ENCODE measurements around the gene NRG3. TPM values are rescaled to one million over a fixed set of nuclear protein-coding genes. Genes with fewer than 3 reads are reported as not detected.

Gene NRG3
- total RNA-seq, 1 experiment from 2014 or later, result not detected

DNA sequence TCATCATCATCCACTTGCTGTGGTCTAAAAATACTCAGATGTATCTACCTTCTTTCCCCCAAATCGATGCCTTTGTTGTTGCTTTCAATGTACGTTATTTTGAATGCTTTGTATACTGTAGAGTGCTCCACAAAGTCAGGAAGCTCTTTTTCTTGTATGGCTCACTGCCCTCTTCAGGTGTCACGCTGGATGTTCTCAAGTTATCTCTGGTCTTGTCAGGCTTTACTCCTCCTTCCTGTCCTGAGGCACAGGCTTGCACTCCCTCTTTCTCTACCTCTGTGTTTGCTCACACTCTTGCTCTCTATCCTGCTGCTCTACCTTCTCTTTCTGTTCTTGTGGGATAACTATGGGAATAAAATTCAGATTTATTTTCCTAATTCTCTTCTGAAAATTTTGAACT is 381.3 kb downstream of the NRG3 start:
- H3K27ac ChIP-seq, result no peak overlapping the region
- no peaks in the 10 kb centered on the region for H3K4me1 ChIP-seq
- no peaks in the 10 kb centered on the region for H3K9me3 ChIP-seq (replicated peaks)
- H3K36me3 ChIP-seq, result no peaks in the 10 kb centered on the region
- no peaks in the 10 kb centered on the region for H3K27me3 ChIP-seq
- H3K4me3 ChIP-seq, result no peak overlapping the region
- no peak for DNase-seq

DNA sequence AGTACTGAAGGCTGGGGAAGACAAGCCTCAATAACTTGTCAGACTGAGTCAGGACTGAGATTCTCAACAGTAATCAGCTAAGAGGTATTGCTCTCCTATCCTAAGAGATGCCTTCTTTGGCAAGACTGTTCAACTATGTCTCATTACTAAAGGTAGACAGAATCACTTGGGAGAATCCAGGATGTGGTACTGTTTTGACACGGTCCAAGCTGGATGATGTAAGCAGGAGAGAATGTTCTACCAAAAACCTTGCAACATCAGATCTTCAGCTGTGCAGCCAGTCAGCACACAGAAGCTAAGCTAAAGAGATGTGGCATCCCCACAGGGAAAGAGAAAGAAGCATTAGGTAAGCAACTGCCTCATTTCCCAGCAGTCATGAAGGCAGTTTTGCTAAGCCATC is 391.4 kb downstream of the NRG3 start:
- Histone ChIP-seq H3K4me1 (no peaks in the 10 kb centered on the region), H3K27me3 (no peaks in the 10 kb centered on the region), H3K36me3 (no peaks in the 10 kb centered on the region), H3K27ac (no peak overlapping the region), H3K4me3 (no peak overlapping the region), H3K9me3 (replicated peaks) (no peaks in the 10 kb centered on the region)
- no peak for DNase-seq

DNA sequence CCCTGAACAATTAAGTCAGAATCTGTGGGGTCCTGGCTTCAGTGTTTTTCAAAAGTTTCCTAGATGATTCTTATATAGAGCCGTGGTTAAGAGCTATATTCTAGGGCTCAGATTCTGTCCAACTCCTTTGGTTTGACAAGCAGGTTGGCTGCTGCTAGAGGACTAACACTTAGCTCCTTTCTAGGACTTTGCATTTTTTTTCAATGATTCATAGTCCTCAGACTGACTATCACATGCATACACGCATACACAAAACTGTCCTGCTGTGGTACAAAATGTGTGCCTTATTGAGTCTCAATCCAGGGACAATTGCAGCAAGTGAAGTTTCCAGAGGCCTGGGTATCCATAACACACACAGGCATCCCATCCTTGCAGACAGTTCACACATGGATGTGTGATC is 392.0 kb downstream of the NRG3 start:
- H3K27ac ChIP-seq, result no peak overlapping the region
- H3K9me3 ChIP-seq (replicated peaks), result no peaks in the 10 kb centered on the region
- DNase-seq, result no peak
- H3K4me3 ChIP-seq, result no peak overlapping the region
- H3K27me3 ChIP-seq, result no peaks in the 10 kb centered on the region
- no peaks in the 10 kb centered on the region for H3K4me1 ChIP-seq
- no peaks in the 10 kb centered on the region for H3K36me3 ChIP-seq

DNA sequence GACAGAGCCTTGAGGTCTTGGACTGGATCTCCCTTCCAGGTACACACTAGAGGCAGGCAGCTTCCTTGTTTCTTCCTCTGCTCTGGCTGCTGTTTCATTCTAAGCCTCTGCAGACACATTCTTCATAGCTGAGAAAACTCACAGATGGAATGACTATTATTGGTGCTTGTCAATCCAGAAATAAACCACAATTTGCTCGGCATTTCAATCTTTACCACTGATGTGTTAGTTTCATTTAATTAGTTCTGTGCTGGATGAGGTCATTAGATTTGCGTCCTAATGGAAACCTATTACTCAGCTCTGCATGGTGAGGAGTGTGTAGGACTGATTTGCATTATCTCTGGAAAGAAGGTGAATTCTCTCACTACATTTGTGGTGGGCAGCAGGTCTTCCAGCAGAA is 392.5 kb downstream of the NRG3 start:
- H3K4me1 ChIP-seq, result no peaks in the 10 kb centered on the region
- no peaks in the 10 kb centered on the region for H3K36me3 ChIP-seq
- no peaks in the 10 kb centered on the region for H3K9me3 ChIP-seq (replicated peaks)
- H3K4me3 ChIP-seq, result no peak overlapping the region
- no peak overlapping the region for H3K27ac ChIP-seq
- H3K27me3 ChIP-seq, result no peaks in the 10 kb centered on the region
- DNase-seq, result no peak

DNA sequence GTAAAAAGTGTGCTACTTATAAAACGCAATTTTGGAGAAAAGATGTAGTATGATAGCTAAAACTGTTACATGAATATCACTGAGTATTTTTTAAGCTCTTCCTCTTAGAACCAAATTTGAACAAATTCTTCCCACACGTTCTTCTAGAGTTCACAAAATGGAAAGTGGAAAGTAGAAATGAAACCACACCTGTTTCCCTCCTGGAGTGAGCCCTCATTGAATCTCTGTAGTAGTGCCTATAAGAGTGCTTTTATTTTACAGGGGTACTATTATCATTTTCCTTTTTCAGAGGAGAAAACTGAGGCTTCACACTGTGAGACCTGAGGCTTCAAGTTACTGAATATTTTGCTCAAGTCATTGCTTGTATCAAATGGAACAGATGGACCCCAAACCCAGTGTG is 393.0 kb downstream of the NRG3 start:
- no peak for DNase-seq
- Histone ChIP-seq H3K4me3 (no peak overlapping the region), H3K36me3 (no peaks in the 10 kb centered on the region), H3K27me3 (no peaks in the 10 kb centered on the region), H3K27ac (no peak overlapping the region), H3K4me1 (no peaks in the 10 kb centered on the region), H3K9me3 (replicated peaks) (no peaks in the 10 kb centered on the region)

DNA sequence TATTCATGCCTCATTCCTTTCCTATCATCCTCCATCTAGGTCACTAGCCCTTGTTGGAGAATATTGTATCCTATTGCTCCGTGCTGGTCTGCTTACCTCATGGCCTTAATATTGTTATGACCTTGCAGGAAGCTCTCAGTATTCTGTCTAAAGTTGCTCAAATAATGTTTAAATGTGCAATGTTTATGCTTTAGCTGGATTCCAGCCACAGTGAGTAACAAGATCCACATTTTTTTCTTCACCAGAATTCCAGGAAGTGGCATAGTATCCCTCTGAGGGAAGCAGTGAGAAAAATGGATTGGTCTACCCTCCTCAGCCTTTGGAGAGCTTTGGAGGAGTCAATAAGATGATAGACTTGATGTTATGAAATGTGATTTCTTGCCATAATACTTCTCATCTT is 402.6 kb downstream of the NRG3 start:
- Histone ChIP-seq H3K27ac (no peak overlapping the region), H3K9me3 (replicated peaks) (no peaks in the 10 kb centered on the region), H3K36me3 (no peaks in the 10 kb centered on the region), H3K27me3 (no peaks in the 10 kb centered on the region), H3K4me1 (no peaks in the 10 kb centered on the region), H3K4me3 (no peak overlapping the region)
- no peak for DNase-seq

DNA sequence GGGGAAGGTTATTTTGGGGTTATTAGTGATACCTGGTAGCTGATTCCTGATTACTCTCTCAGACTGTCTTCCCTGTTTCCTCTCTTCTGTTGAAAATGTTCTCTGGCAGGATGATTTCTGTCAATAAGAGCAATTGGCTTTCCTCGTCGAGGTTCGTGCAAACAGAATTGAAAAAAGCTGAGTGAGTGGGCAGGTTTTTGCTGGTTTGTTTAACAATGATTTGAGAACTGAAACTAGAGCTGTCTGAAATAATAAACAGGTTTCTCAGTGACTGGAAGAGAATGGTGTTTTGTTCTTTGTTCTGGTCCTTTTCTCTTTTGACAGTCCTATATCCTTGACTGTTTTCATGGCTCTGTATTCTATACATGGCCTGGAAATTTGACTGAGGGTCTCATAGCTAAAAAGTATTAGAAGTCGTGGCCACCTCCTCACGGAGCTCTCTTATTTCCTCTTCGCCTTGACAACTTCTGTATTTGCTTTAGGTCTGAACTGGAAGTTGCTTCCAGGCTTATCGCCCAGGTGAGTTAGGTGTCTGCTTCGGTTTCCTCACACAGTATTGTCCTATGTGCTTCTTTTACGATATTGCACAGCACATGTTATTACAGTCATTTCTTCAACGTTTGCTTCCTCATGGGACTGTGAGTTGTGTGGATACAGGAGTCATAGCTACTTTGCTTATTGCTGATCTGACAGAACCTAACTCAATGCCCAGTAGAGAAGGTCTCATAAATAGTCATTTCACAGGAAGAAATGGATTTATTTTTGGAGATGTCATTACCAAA is 403.6 kb downstream of the NRG3 start:
- no peak for DNase-seq
- Histone ChIP-seq H3K9me3 (replicated peaks) (no peaks in the 10 kb centered on the region), H3K4me3 (no peak overlapping the region), H3K27ac (no peak overlapping the region), H3K4me1 (no peaks in the 10 kb centered on the region), H3K36me3 (no peaks in the 10 kb centered on the region), H3K27me3 (no peaks in the 10 kb centered on the region)

DNA sequence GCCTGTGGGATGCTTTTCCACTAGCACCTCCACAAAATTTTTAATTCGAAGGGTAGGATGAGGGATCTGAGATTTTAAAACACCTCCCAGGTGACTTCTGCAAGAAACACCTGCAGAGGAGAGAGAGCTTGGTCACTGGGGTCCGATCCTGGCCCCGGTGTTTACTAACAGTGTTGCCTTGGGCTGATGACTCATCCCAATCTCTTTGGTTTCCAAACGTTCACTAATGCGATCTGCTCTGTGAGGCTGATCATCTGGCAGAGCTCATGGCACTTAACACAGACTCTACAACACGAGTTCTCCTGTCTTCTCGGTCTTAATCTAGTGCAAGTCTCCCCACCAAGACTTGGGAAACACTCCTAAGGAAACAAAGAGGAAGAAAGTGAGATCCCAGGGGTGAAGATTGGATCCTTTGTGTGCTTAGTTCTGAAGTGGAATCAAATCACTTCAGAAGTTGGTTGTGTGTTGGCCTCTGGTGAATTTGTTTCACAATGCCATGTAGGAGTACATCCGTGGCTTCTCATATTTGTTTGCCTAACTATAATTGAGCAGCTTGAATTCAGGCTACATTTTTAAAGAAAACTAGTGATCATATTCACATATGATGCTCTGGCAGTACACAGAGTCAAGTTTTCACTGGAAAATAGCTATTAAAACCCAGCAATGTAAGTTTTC is 407.9 kb downstream of the NRG3 start:
- no peaks in the 10 kb centered on the region for H3K27me3 ChIP-seq
- H3K4me3 ChIP-seq, result no peak overlapping the region
- no peak for DNase-seq
- H3K9me3 ChIP-seq (replicated peaks), result no peaks in the 10 kb centered on the region
- H3K4me1 ChIP-seq, result no peaks in the 10 kb centered on the region
- H3K36me3 ChIP-seq, result no peaks in the 10 kb centered on the region
- no peak overlapping the region for H3K27ac ChIP-seq

DNA sequence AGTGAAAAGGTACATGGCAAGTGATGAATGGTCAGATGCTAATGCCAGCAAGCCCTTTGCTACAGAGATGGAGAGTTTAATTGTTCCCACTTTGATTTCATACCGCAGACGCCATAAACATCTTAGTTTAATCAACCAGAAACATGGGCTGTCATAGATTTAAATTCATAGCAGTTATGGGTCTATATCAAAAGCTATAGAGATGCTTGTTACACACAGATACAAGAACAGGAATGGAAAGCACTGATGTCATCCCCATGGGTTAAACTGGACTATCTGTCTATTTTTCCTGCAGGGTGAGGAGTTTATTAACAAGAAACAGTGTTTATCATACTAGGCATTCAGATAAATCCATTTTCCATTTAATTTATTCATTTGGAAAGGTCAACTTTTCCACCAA is 409.2 kb downstream of the NRG3 start:
- Histone ChIP-seq H3K36me3 (no peaks in the 10 kb centered on the region), H3K27me3 (no peaks in the 10 kb centered on the region), H3K27ac (no peak overlapping the region), H3K9me3 (replicated peaks) (no peaks in the 10 kb centered on the region), H3K4me3 (no peak overlapping the region), H3K4me1 (no peaks in the 10 kb centered on the region)
- no peak for DNase-seq

DNA sequence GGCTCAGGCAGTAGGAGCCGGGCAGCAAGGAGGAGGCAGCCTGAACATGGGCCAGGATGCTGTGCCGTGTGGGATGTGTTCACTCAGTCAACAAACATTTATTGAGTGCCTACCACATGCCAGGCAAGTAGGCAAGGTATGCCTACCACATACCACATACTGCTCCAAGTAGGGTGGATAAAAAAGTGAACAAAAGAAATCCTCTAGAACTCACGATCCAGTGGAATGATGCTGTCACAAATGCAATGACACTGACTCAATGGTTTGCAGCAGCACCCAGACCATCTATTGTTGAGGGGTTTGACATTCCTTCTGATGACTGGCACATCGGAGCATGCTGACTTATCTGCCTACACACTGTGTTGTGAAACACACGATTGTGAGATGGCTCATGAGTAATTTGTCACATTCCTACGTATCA is 413.5 kb downstream of the NRG3 start:
- Histone ChIP-seq H3K27me3 (no peaks in the 10 kb centered on the region), H3K4me1 (no peaks in the 10 kb centered on the region), H3K4me3 (no peak overlapping the region), H3K36me3 (no peaks in the 10 kb centered on the region), H3K9me3 (replicated peaks) (no peaks in the 10 kb centered on the region), H3K27ac (no peak overlapping the region)
- no peak for DNase-seq

DNA sequence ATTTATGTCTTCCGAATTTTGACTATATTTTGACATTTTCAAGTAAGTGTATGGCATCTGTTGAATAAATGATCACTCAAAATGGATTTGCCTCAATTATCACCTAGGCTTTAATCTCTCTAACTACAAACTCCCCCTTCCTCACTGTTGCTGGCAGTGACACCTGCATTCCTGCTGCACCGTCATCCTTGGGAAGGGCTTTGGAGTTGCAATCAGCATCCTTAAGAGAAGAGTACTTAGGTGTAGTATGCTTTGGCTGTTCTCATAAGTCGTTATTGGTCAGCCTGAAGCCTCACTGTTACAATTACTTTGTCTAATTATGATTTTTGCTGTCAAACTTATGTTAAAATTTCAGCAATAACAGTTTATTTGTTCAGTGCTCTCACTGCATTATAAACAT is 415.0 kb downstream of the NRG3 start:
- Histone ChIP-seq H3K4me3 (no peak overlapping the region), H3K4me1 (no peaks in the 10 kb centered on the region), H3K9me3 (replicated peaks) (no peaks in the 10 kb centered on the region), H3K27me3 (no peaks in the 10 kb centered on the region), H3K27ac (no peak overlapping the region), H3K36me3 (no peaks in the 10 kb centered on the region)
- DNase-seq, result no peak

DNA sequence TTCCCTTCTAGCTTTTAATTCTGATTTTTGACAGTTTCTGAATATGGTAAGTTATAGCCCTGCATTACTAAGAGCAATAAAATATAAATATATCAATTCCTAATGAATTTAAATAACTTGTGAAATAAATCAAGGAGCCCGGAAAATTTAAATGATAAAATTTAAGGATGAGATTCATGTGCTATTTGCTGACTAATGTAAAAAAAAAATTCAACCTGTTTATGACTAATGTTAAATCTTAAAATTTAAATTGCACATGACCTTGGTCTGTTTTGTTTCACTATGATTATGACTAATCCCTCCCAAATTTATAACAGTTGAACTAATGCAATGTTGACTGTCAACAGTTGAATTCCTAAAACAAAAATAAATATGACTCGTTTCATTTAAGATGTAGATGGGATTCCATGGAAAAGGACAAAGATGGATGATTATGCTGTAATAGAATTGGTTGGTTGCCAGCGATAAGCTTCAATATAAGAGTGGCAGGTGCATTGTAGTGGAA is 419.9 kb downstream of the NRG3 start:
- H3K27ac ChIP-seq, result no peak overlapping the region
- DNase-seq, result no peak
- H3K4me1 ChIP-seq, result no peaks in the 10 kb centered on the region
- no peaks in the 10 kb centered on the region for H3K9me3 ChIP-seq (replicated peaks)
- H3K36me3 ChIP-seq, result no peaks in the 10 kb centered on the region
- no peak overlapping the region for H3K4me3 ChIP-seq
- H3K27me3 ChIP-seq, result no peaks in the 10 kb centered on the region

DNA sequence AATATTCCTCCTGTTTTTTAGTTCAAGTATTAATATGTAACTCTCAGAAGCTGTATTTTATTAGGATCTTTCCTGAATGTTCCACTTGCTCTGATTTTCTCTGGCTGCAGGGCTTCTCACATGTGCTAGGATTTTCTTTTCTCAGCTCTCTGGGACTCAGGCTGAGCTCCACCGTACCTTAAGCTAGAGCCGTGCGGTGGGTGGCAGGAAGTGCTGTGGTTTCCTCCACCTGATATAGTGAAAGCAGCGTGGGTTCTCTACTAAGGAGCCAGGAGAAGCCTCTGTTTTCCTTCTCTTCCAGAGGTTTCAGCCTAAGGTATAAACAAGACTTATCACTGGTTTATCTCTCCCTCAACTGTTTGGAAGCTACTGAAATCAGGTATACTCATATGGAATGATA is 433.6 kb downstream of the NRG3 start:
- H3K4me3 ChIP-seq, result no peak overlapping the region
- no peaks in the 10 kb centered on the region for H3K27me3 ChIP-seq
- peaks cover 2% of the 10 kb centered on the region; the same call in 1 of the 2 replicates for H3K4me1 ChIP-seq
- no peaks in the 10 kb centered on the region for H3K36me3 ChIP-seq
- H3K27ac ChIP-seq, result no peak overlapping the region
- DNase-seq, result no peak
- H3K9me3 ChIP-seq (replicated peaks), result no peaks in the 10 kb centered on the region

DNA sequence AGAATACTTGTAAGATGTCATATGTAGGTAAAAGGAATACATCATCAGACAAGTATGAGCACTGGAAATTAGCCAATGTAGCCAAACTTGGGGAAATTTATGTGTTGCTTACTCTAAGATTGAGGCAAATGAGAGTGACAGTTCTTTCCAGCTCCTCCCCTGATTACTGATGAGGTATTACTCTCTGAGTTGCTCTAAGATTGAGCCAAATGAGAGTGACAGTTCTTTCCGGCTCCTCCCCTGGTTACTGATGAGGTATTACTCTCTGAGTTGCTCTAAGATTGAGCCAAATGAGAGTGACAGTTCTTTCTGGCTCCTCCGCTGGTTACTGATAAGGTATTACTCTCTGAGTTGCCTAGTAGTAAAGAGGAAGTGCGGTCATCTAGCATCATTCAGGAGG is 435.8 kb downstream of the NRG3 start:
- no peaks in the 10 kb centered on the region for H3K36me3 ChIP-seq
- H3K4me3 ChIP-seq, result no peak overlapping the region
- no peaks in the 10 kb centered on the region for H3K27me3 ChIP-seq
- no peaks in the 10 kb centered on the region for H3K9me3 ChIP-seq (replicated peaks)
- no peak for DNase-seq
- peaks cover 7% of the 10 kb centered on the region; the same call in 1 of the 2 replicates for H3K4me1 ChIP-seq
- no peak overlapping the region for H3K27ac ChIP-seq

DNA sequence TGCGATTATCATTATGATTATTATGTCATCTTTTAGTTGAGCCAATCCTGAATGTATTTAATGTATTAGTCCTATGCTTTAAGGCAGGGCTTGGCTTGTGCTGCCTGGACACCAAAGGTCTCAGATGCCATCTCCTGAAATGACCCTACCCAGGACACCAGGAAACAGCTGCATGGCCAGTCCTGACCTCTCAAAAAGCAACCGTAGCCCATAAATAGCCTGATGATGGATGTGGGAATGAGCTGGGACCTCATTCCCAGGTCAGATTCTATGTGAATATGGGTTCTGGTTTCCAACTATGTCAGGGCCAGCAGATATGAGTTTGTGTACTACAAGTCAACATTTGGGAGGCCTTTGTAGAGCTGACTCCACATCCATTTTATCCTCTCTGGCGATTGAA is 438.4 kb downstream of the NRG3 start:
- DNase-seq, result peak in 1 of 2 experiments; percentile 22
- Histone ChIP-seq H3K9me3 (replicated peaks) (no peaks in the 10 kb centered on the region), H3K4me3 (no peak overlapping the region), H3K27me3 (no peaks in the 10 kb centered on the region), H3K4me1 (peaks cover 10% of the 10 kb centered on the region; the same call in 1 of the 2 replicates), H3K27ac (no peak overlapping the region), H3K36me3 (no peaks in the 10 kb centered on the region)
